GM18499 (cell line): ENCODE data around the gene ESD.

Experiments
- ATAC-seq: cut with Tn5 transposase; IDR thresholded peaks from one replicate; pipeline ENCODE4 v1.9.1; 2021; ENCODE audit warnings: moderate number of reproducible peaks; ENCODE audit not compliant: insufficient read depth, unreplicated experiment

The ESD gene

DNA sequence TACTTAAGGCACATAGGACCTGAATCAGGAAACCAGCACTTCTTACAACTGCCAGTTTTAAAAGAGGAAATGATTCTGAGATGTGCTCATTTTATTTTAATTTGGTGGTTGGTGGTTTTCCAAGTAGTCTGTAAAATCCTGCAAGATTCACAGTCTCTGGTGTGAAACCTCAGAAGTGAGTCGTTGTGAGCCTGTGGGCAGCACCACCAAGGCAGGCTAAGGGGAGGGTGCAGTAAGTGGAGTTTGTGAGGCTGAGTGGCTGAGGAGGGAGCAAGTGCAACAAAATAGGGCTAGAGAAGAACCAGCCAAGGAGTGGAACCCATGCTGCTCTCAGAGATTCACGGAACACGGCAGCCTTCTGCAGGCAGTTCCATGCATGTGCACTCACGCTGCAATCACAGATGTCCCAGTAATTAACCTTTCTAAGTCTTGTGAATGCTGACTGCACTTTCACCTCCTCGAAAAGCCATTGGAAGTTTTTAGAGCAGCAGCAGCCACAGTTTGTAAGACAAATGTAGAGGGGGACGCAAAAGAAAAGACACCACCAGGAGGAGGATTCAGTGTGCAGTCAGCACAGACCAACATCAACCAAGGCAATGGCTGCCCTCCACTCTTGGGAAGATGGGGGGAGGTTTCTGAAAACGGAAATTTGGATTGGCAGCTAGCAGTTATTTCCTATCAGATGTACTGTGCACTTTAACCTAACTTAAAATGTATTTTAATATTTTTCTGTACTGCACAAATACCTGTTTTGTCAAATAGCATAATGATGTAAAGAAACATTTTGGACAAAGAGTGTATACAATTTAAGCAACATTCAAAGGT, 44.9 kb downstream of the ESD start:
- ATAC-seq, result no peak

- ATAC-seq, result no peak
Measured at GRCh38 chr13:46749951-46750350, 47.0 kb downstream of the ESD start.

- ATAC-seq, result no peak
Measured at GRCh38 chr13:46748300-46748699, 48.7 kb downstream of the ESD start.

- ATAC-seq, result no peak
Measured at GRCh38 chr13:46747031-46747820, 49.7 kb downstream of the ESD start.

DNA sequence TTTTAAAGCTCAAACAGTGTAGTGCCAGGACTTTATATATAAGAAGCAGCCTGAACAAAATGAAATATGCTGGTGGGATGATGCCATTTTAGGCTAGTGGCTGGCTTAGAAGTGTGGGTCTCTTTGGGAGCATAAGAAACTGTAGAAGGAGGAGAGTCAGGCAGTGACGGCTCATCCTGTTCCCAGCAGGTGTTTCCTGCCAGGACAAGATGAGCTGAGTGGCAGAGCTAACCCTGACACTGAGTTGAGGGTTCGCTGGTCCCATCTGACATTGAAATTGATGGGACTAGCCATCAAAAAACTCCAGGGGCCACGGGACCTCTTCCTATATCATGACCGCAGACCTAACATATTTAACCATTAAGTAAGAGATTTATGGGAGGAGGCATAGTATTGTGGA, 51.3 kb downstream of the ESD start:
- no peak for ATAC-seq

GRCh38 chr13:46745062-46745461, 51.9 kb downstream of the ESD start:
- no peak for ATAC-seq

- no peak for ATAC-seq
Measured at GRCh38 chr13:46743191-46743590, 53.8 kb downstream of the ESD start.

- ATAC-seq, result no peak
Measured at GRCh38 chr13:46739447-46740098, 57.4 kb downstream of the ESD start.

- no peak for ATAC-seq
Measured at GRCh38 chr13:46738766-46739165, 58.2 kb downstream of the ESD start.

GRCh38 chr13:46738055-46738454, 58.9 kb downstream of the ESD start:
- no peak for ATAC-seq

DNA sequence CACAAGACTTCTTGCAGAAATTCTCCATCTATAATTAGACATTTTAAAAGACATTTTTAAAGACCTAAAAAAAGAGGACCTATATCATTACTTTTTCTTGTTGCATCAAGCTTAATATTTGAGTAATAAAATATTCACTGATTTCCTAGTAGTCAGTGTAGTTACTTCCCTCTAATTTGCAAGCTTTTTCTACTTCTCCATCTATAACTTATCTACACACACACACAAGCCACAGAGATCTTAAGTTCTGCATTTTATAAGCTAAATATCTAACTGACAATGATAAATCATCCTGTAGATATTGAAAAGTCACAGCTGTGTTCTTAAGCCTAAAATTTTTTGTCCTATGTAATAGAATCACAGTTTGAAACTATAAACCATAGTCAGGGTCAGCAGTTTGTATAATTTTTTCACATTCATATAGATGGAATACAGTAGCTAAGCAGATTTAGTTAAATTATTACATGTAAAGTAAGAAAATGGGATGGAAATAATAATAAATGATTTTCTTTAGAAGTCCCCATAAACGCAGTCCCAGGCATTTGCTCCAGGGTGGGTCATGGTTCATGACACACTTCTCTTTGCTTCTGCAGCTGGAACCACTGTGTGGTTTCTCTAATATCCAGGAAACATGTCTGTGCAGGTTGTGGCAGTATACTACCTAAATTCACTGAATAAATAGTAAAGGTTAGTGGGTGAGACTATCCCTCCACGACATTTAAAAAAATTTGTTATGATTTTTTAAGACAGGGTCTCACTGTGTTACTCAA, 60.2 kb downstream of the ESD start:
- ATAC-seq, result no peak

GRCh38 chr13:46735425-46735824, 61.5 kb downstream of the ESD start:
- no peak for ATAC-seq

DNA sequence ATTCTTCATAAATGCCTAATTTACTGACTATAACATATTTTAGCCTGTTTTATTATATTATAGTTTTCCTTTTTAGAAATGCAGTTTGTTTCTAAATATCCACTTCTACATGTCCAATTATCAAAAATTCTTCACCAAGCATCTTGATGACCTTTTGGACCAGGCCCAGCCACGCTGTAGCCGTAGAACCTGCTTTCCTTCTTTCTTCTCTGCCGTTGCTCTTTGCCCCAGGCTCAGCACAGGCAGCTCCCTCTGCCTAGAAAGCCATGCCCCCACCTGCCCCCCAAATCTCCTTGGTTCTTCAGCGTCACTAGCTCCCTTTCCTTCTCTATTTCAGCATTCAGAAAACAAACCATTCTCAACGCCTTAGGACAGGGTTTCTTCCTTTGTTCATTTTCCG, 65.4 kb downstream of the ESD start:
- no peak for ATAC-seq

DNA sequence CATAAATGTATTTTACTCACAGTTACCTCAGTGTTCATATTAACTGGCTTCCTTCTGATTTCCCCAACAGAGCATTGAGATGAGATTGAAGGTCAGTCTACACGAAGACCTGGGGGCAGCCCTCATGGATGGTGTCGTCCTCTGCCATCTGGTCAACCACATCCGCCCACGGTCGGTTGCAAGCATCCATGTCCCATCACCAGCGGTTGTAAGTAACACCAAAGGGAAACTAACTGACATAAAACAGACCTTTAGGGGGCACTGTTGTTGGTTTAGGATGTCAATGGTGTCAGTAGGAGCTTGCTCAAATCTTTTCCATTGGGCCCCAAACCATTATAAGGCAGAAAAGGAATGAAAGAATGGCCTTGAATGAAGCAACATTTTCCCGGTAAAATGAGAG, 68.2 kb downstream of the ESD start:
- ATAC-seq, result no peak

- no peak for ATAC-seq
Measured at GRCh38 chr13:46726347-46726746, 70.6 kb downstream of the ESD start.
